ENCODE results near the gene ALS2CL.

The ALS2CL gene

DNA sequence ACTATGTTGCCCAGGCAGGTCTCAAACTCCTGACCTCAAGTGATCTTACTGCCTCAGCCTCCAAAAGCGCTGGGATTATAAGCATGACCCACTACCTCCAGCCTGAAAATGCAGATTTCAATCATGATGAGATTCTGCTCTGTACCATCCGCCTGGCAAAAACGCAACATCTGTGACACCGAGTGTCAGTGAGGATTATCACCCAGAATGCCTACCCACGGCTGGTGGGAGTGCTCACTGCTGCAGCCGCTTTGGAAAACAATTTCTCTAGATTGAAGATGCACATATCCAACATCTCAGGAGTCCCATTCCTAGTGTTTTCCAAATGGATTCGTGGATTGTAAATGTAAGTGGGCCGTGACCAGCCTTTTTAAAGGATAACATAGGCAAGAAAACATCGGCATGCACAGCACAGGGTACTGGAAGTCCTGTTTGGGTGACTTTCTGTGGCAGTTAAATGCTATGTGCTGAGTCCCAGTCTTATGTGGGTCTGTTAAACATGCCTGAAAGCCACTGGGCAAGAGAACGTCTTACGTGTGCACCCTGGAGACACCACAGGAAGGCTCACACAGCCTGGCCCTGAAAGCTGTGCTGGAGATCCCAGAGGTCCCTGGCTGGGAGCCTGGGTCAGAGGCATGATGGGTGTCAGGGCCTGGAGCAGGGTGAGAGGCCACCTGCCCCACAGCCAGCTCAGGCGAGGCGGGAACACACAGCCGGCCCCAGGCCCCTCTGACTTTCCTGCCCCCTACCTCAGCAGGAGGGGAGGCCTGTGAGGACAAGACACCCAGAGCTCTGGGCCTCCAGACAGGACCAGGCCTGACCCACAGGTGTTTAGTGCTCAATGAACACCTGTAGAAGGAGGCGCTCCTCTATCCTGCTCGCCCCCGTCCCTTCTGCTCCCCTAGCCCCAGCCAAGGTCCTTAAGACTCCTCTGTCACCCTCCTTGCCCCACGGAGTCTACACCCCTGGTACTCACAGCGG is 23.3 kb upstream of the ALS2CL start:
- DNase-seq (ENCODE audit: low spot score), result no peak

DNA sequence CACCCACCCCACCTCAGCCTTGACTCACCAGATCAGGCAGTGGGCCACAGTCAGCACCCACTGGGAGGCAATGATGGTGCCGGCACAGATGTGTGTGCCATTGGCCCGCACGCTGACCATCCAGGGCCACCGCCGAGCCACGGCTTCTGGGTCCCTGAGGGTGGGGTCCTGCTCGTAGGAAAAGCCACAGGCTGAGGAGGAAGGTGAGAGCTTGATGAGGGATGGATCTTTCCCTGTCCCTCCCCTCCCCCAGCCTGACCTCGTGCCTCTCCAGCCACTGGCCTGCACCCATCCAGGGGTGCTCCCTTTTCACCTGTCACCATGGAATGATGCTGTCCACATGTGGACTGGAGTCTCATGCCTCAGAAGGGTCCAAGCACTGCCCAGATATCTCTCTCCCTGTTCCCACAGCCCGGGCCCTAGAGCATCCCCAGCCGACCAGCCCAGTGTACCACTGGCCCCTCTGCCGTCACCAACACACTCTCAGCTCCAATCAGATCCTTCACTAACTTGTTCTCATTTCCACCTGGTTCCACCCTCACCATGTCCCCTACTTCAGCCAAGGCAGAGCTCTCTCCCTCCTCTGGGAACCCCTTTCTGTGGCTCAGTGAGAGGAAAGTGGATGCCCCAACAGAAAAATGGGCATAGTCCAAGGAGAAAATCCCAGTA is 22.2 kb upstream of the ALS2CL start:
- no peak for DNase-seq (ENCODE audit: low spot score)

DNA sequence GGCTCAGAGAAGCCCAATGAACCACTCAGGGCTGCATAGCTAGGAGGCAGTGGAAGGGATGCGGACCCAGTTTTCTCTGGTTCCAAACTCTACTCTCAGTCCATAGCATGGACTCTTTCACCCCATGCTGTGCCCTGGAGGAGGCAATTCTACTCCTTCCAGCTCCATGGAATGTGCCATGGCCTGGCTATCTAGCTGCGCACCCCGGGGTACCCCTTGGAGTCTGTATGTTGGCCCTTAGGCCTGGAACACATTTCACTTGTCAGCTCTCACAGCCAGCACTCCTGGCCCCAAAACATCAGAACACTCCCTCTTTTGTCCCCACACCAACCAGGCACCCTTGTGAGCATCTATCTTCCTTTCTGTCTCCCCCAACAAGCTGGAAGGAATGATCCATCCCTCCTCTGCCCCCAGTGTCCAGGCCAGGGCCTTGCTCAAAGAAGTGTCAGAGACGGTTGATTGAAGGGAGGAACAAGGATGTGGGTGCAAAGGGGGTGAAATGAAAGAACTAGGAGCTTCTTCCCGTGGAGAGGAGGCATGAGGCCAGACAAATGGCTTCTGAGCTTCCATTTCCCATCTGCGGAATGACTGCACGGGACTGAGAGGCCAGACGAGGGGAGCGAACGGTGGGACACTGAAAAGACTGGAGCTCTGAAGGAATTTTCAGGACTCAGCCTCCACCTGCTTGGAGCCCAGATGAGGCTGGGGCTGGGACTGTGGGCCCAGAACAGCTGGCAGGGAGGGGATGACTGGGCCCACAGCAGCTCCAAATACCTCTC is 21.4 kb upstream of the ALS2CL start:
- no peak for DNase-seq (ENCODE audit: low spot score)

DNA sequence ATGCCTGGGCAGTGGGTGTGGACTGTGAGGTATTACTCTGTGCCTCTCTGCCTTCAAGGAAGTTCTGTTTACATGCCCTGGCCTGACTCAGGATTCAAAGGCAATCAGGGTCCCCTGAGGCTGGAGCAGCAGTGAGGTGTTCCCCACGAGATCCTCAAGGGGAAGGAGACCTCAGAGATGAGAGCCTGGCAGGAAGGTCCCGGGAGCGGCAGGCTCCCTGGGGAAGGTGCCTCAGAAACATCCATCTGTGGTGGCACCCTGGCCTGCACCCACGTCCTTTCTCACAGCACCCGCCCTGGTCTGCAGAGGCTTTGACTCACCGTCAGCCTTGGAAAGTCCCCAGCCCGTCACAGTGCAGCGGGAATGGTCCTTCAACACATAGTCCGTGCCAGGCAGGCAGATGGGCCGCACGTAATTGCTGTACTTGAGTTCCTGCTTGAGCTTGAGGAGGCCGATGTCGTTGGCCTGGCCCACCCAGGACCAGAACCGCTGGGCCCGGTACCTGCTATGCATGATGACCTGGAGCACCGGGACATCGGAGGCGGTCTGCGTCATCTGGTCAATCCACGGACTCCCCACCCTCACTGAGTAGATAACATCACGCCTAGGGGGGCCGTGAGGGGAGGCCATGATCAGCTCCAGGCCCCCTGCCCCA is 20.5 kb upstream of the ALS2CL start:
- DNase-seq (ENCODE audit: low spot score), result no peak

DNA sequence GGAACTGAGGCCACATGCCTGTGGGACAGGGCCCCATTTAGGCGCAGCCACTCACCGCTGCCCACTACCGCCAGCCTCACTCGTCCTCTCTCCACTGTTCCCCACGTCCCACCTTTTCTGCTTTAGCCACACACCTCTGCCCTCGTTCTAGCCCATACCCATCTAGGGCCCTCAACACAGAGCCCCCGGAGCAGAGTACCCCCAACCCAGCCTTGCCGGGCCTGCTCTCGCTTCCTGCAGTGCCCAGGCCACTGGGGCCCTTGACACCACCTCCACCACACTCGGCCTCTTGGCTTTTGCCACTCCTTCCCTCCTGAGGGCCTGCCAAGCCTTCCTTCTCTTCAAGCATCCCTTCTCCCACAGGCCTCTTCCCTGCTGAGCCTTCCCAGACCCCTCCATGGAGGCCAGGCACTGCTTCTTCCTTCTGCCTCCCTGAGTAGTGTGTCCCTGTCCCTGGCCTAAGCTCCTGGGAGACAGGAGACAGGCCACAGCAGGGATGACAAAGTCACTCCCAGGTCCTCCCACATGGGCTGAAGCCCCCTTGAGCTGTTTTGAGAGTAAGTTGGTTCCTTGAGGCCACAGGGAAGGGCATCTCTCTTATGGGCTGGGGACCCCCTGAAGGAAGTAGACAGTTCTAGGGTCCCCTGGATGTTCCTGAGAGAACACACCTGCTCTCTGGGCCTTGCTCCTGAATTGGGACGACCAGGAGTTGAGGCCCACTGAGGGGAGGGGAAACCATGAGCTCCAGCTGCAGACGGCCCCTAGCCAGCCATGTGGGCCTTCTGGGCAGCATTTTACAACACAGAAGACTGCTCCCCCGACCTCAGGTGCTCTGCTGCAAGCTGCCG is 19.8 kb upstream of the ALS2CL start:
- DNase-seq (ENCODE audit: low spot score), result no peak

DNA sequence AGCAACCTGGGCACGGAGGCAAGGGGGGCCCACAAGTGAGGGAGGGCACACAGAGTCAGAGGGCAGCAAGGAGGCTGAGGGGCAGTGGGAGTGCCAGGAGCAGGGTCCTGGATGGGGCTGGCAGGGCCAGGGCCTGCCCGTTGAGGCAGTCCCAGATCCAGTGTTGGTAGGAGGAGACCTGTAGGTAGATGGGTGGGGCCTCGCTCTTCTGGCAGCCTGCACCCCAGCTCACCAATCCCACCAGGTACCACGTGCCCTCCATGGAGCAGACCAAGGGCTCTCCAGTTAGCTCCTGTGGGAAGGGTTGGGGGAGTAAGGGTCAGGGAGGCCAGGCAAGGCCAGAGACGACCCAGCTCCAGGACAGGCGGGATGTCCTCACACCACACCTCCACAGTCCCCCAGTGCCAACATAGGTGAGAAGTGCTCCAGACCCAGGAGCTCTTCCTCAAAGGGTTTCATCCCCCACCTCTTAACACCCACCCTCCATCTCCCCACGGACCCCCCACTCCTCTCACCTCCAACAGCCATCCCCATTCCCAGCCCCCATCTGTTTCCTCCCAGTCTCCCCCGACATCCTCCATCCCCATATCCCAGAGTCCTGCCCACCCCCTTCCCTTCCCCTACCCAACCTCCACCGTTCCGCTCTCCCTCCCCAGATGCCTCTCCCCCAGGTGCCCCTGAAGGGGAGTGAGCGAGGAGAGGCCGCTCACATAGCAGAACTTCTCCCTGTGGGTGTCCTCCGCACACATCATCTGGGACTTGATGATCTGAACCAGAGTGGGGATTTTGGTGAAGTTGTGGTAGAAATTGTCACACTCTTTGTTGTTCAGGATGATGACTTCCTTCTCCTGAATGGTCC is 18.9 kb upstream of the ALS2CL start:
- no peak for DNase-seq (ENCODE audit: low spot score)

DNA sequence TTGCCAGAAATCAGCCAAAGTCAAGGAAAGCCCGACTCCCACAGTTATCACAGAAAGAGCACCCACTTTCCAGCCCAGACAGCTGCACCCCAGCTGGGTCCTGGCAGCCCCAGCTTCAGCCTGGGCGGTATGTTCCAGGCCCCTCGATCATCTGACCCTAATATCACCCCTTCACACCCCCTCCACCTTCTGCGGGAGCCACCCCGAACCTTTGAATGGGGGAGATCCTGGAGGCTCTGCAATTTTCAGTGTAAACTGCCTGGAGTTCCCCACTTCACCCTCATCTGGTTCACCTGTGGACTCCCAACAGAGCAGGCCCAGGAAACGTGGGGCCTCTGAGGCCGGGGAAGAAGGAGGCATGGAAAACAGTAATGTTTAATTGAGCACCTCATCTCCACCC is 18.3 kb upstream of the ALS2CL start:
- no peak for DNase-seq (ENCODE audit: low spot score)

DNA sequence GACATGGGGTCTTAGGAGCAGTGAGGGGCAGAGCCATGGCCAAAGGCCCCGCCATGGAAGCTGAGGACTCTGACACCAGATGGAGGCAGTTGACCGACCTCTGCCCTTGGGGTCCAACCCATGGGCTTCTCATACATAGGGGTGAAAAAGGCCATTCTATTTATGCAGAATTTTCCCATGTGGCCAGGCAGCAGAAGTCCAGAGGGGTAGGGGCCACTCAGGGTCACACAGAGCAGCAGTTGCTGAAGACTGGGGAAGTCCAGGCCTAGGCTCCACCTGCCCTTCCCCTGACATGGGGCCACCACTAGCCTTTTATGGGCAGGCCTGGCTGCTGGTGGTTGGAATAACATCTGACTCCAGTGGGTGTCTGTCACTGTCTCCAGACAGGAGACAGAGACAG is 17.8 kb upstream of the ALS2CL start:
- DNase-seq (ENCODE audit: low spot score), result no peak

DNA sequence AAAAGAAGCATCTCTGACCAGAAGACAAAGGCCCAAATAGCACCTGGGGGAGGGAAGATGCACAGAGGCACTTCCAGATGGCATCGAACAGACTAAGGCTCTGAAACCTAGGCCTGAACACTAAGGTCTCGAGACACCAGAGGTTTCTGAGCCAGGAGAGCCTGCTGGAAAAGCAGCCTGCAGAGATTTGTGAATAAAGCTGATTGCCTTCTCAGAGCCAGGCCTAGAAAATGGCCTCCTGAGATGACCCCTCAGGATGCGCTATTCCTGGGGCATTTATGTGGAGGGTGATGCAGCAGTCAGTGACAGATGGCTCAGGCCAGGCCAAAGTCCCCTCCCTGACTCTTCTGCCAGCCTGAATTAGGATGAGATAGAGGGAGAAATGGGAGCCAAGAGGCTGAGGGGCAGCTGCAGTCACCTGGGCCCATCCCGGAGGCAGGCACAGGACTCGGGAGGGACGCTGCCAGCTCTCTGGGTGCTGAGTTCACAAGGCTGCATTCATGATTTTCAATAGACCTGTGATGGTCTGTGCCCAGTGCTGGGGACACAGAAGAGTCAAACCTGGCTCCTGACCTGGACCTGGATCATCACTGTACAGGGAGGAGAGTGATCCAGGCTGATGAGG is 17.3 kb upstream of the ALS2CL start:
- DNase-seq (ENCODE audit: low spot score), result no peak

DNA sequence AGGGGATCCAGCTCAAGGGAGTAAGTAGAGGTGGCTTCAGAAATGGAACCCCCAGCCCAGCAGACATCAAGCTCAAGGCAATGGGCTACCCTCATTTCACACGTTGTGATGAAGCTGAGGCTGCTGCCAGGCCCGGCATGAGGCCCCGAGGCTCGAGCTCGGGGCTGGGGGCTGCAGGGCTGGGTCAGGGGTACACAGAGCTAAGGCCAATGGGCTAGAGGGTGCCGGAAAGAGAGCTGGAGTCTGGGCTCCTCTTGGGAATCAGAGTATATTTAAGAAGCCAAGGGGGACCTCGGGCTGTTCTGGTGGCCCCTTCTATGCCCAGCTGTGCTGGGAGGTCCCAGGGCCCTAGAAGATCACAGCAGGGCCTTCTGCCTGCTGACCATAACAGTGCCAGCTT is 16.8 kb upstream of the ALS2CL start:
- DNase-seq (ENCODE audit: low spot score), result no peak

DNA sequence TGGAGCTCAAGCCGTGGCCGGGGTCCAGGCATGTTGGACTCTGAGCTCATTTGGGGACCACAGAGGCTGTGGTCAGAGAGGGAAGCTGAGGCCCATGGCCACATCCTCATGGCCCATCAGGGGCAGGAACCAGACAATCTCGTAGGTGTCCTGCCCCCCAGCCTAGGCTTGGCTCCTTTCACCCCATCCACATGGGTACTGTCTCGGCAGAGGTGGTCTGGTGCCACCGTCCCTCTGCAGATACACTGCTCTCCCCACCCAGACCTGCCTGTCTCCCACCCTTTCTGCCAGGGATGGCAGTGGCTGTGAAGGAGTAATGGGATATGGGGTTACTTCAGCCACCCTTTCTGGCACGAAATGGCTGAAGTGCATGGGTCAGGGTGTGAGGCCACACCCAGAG is 16.2 kb upstream of the ALS2CL start:
- DNase-seq (ENCODE audit: low spot score), result no peak

DNA sequence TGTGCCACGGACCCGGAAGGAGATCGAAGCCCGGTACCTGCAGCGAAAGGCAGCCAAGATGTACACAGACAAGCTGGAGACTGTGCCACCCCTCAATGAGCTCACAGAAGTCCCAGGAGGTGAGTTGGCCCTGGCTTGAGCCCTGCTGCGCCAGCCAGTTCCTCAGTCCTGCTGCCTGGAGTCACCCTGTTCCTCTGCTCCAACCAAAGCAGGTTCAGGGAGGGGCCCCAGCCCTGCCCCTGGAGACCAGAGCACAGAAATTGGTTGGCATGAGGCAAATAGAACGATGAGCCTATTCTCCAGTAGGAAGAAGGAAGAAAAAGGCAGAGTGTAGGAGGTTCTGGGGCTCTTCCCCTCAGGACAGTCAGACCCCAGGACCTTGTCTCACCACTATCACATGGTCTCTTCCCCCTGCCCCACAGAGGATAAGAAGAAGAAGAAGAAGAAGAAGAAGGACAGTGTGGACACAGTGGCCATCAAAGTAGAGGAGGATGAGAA is 15.7 kb upstream of the ALS2CL start:
- no peak for DNase-seq (ENCODE audit: low spot score)

DNA sequence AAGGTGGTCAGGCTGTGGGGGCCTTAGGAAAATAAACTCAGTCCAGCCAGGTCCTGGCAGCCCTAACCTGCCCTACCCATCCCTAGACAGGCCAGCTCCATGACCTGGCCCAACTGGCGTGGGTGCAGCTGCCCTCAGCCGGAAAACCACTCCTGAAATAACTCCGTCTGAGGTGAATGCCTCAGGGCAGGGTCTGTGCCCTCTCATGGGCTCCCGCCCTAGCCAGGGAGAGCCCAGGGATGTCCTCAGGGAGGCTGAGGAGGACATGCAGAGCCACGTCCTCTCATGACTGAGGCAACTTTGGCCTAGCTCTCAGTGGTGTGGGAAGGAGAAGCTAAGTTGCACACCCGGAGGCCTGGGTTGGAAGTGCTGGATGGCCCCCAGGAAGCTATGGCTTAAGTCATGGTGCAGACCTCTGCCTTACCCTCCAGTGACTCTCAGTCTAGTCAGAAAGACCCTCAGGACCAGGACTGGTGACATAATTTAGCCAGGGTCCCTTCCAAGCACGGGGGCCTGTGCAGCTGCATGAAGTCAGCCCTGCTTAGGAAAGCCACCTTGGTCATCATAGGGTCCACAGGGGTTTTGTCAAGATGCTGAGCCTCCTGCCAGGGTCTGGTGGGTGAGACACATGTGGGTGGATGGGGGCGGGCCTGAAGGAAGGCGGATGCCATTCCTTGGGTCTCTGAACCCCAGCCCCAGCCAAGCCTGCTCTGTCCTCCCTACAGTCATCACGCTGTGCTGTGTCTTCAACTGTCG is 15.1 kb upstream of the ALS2CL start:
- DNase-seq (ENCODE audit: low spot score), result no peak

DNA sequence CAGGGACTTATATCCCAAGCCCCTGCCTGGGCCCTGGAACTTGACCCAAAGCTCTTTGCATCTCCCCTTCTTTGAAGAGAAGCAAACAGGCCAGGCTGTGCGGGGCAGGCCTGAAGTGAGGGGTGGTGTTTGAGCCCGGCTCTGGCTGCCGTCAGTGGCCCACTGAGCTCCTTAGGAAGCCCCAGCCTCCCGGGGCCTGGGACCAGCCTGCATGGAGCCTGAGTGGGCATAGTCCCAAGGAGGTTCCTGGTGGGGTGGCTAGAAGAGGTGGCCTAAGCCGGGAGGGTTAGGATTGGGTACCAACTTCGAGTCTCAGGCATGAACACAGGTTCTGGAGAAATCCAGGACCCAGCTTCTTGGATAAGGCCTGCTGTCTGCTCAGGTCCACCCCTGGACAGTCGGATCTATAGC is 14.1 kb upstream of the ALS2CL start:
- DNase-seq (ENCODE audit: low spot score), result no peak

DNA sequence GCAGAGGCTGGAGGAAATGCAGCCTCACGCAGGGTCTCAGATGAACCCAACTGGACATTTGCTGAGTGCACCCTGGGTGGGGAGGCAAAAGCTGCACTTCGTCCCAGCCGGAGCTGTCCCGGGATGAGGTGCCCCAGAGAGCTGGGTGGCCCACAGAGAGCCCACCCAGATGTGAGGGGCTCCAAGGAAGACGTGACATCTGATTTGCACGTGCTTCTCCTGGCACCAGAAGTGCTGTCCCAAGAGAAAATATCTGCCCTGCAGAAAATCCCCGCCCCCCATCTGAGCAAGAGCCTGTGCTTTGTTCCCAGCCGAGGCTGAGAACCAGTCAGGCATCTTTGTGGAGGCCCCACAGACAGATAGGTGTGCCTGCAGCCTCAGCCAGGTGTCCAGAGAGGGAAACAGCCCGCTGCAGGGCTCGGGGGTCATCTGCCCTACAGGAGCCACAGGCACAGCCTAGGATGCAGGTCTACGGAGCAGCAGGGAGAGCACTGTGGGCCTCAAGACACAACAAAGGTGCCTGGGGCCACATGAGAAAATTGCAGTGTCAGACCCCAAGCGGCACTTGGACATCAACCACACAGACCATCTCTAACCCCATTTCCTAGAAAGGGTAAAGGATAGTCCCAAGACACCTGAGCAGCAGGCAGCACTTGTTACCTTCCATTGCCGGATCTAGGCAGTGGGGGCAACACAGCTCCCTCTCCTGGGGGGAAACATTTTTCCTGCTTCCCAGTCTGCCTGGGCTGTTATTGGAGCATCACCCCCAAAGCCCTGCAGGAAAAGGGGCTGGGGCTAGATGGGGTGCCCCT is 13.5 kb upstream of the ALS2CL start:
- DNase-seq (ENCODE audit: low spot score), result no peak

DNA sequence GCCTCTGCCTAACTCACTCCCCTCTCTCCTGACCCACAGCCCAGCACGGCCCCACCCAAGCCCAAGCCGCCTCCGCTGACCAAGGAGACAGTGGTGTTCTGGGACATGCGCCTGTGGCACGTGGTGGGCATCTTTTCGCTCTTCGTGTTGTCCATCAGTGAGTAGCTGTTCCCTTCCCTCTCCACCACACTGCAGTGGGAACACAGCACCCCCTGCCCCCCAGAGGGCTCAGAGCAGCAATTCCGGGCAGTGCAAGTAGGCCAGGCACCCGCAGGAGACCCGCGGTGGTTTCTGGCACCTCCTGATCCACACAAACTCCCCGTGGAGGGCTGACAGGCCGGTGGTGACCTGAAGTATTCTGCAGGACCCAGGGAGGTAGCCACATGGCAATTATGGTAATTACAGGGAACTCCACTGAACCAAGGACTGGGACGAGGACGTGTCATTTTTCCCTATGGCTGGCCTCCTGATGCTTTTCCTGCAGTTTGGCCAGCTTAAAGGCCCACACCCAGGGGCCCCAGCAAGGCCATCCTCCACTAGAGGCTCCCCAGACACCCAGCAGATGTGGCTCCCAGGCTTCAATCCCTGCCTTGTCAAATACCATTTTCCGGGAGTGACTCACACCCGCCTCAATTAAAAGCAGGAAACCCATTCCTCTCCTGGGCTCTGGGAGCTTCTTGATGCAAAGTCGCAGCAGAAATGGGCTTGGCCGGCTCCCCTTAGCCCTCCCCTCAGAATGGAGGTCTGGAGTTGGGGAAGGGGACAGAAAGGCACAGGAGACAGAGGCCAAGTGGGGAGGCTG is 12.5 kb upstream of the ALS2CL start:
- peak; percentile 62 for DNase-seq (ENCODE audit: low spot score)

DNA sequence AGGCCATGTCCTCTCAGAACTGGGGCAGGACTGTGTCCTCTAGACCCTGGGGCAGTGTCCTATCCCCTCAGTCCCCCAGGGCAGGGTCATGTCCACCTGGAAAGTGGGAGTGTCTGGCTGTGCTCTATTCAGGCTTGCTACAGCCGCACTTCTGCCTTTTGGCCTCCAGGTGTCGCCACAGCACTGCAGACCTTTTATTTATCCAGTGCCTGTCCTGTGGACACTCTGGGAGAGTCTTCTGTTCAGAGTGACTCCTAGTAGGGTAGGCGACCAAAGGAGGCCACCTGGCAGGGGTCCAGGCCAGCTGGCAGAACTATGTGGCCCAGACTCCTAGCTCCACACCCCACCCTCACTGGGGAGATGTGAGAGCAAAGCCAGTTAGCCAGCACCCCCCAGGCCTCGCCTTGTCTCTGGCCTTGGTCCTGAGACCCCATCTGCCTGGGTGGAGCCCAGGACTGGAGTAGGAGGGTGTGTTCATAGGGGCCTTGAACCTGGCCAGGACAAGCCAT is 11.6 kb upstream of the ALS2CL start:
- DNase-seq (ENCODE audit: low spot score), result peak; percentile 79
